ENCODE results near the gene CD53. TPM values are rescaled to one million over a fixed set of nuclear protein-coding genes. Genes with fewer than 3 reads are reported as not detected.

The CD53 gene
- polyA plus RNA-seq, 1 donor from 2014 or later: not detected

- no peaks in the 10 kb centered on the region for H4K20me1 ChIP-seq (ENCODE audit: insufficient read depth)
- H3K4me3 ChIP-seq (ENCODE audit: low read length): no peak overlapping the region
- H3K4me2 ChIP-seq (ENCODE audit: low read length): no peak overlapping the region
- no peaks in the 10 kb centered on the region for H3K79me2 ChIP-seq (replicated peaks; ENCODE audit: insufficient read depth, low read length)
- H3K9ac ChIP-seq (ENCODE audit: low read length): no peak overlapping the region
- no peaks in the 10 kb centered on the region for H3K9me2 ChIP-seq (ENCODE audit: insufficient read depth, low read length)
- H3K36me3 ChIP-seq (ENCODE audit: insufficient read depth, low read length): no peaks in the 10 kb centered on the region
- no peaks in the 10 kb centered on the region for H3K9me3 ChIP-seq (ENCODE audit: low read length)
- H2AFZ ChIP-seq (ENCODE audit: low read depth, low read length): no peak overlapping the region
- TF ChIP-seq EP300 (conservative IDR thresholded peaks at IDR 0.05; ENCODE audit: poor library complexity, severe bottlenecking): no peak
- no peak for TF ChIP-seq EZH2 (IDR thresholded peaks at IDR 0.05; ENCODE audit: borderline replicate concordance, insufficient read depth, low read length, poor library complexity, severe bottlenecking)
- no peak for TF ChIP-seq POLR2AphosphoS5 (IDR thresholded peaks at IDR 0.05)
- TF ChIP-seq, protein P1, sequence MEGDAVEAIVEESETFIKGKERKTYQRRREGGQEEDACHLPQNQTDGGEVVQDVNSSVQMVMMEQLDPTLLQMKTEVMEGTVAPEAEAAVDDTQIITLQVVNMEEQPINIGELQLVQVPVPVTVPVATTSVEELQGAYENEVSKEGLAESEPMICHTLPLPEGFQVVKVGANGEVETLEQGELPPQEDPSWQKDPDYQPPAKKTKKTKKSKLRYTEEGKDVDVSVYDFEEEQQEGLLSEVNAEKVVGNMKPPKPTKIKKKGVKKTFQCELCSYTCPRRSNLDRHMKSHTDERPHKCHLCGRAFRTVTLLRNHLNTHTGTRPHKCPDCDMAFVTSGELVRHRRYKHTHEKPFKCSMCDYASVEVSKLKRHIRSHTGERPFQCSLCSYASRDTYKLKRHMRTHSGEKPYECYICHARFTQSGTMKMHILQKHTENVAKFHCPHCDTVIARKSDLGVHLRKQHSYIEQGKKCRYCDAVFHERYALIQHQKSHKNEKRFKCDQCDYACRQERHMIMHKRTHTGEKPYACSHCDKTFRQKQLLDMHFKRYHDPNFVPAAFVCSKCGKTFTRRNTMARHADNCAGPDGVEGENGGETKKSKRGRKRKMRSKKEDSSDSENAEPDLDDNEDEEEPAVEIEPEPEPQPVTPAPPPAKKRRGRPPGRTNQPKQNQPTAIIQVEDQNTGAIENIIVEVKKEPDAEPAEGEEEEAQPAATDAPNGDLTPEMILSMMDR (IDR thresholded peaks at IDR 0.05; ENCODE audit: poor library complexity, severe bottlenecking): no peak
- no peak for TF ChIP-seq TAF1 (IDR thresholded peaks at IDR 0.05; ENCODE audit: low read depth)
- no peak for TF ChIP-seq SMC3 (conservative IDR thresholded peaks at IDR 0.05; ENCODE audit: poor library complexity)
- no peak for TF ChIP-seq RAD21 (conservative IDR thresholded peaks at IDR 0.05)
- TF ChIP-seq REST (IDR thresholded peaks at IDR 0.05; ENCODE audit: borderline replicate concordance): no peak
- TF ChIP-seq MXI1 (conservative IDR thresholded peaks at IDR 0.05; ENCODE audit: poor library complexity, severe bottlenecking): no peak
- H3K27ac ChIP-seq (ENCODE audit: low read length): no peak overlapping the region
- H3F3A ChIP-seq (ENCODE audit: insufficient read depth, low read length, poor library complexity, severe bottlenecking): no peaks in the 10 kb centered on the region
- no peaks in the 10 kb centered on the region for H3K27me3 ChIP-seq (ENCODE audit: insufficient read depth, low read depth, low read length)
These were observed 908 bp downstream of the CD53 start for GRCh38 chr1:110873856-110874255.

- H3K36me3 ChIP-seq (ENCODE audit: insufficient read depth, low read length): no peaks in the 10 kb centered on the region
- TF ChIP-seq REST (IDR thresholded peaks at IDR 0.05; ENCODE audit: borderline replicate concordance): no peak
- TF ChIP-seq, protein P1 (IDR thresholded peaks at IDR 0.05; ENCODE audit: poor library complexity, severe bottlenecking): no peak
- no peak for TF ChIP-seq RAD21 (conservative IDR thresholded peaks at IDR 0.05)
- no peak for TF ChIP-seq TAF1 (IDR thresholded peaks at IDR 0.05; ENCODE audit: low read depth)
- no peak for TF ChIP-seq EP300 (conservative IDR thresholded peaks at IDR 0.05; ENCODE audit: poor library complexity, severe bottlenecking)
- no peak for TF ChIP-seq SMC3 (conservative IDR thresholded peaks at IDR 0.05; ENCODE audit: poor library complexity)
- TF ChIP-seq EZH2 (IDR thresholded peaks at IDR 0.05; ENCODE audit: borderline replicate concordance, insufficient read depth, low read length, poor library complexity, severe bottlenecking): no peak
- no peak for TF ChIP-seq POLR2AphosphoS5 (IDR thresholded peaks at IDR 0.05)
- no peak for TF ChIP-seq MXI1 (conservative IDR thresholded peaks at IDR 0.05; ENCODE audit: poor library complexity, severe bottlenecking)
- no peak overlapping the region for H3K9ac ChIP-seq (ENCODE audit: low read length)
- H3K27me3 ChIP-seq (ENCODE audit: insufficient read depth, low read depth, low read length): no peaks in the 10 kb centered on the region
- H3K9me2 ChIP-seq (ENCODE audit: insufficient read depth, low read length): no peaks in the 10 kb centered on the region
- H4K20me1 ChIP-seq (ENCODE audit: insufficient read depth): no peaks in the 10 kb centered on the region
- no peak overlapping the region for H3K4me2 ChIP-seq (ENCODE audit: low read length)
- no peaks in the 10 kb centered on the region for H3F3A ChIP-seq (ENCODE audit: insufficient read depth, low read length, poor library complexity, severe bottlenecking)
- H2AFZ ChIP-seq (ENCODE audit: low read depth, low read length): no peak overlapping the region
- no peaks in the 10 kb centered on the region for H3K79me2 ChIP-seq (replicated peaks; ENCODE audit: insufficient read depth, low read length)
- H3K27ac ChIP-seq (ENCODE audit: low read length): no peak overlapping the region
- no peak overlapping the region for H3K4me3 ChIP-seq (ENCODE audit: low read length)
- no peaks in the 10 kb centered on the region for H3K9me3 ChIP-seq (ENCODE audit: low read length)
These were observed 1.6 kb downstream of the CD53 start for GRCh38 chr1:110874324-110875215.

All from neural cell (in vitro differentiated cells).